Mucosa of descending colon (tissue), 3 donors: ENCODE data around the gene IL5. TPM values are rescaled to one million over a fixed set of nuclear protein-coding genes. Genes with fewer than 3 reads are reported as not detected.
A peak's percentile ranks its signal among the peaks of the same experiment; 100 is the strongest.

ENCODE experiments used
- ATAC-seq: fragments of 200-7000 bp; cut with Tn5 transposase; one replicate; pipeline ENCODE4 v1.9.1; 2020; ENCODE audit warnings: mild to moderate bottlenecking, moderate library complexity
- DNase-seq, 3 donors: peaks; one replicate each; pipeline ENCODE4 v3.0.0-alpha.2; 2020
- H3K36me3 ChIP-seq: fragments of 200-600 bp; one replicate; pipeline ENCODE4 v1.8.0; 2021; ENCODE audit warnings: low read depth, mild to moderate bottlenecking
- H3K4me1 ChIP-seq: fragments of 200-600 bp; one replicate; pipeline ENCODE4 v1.8.0; 2021; ENCODE audit warnings: low read depth, mild to moderate bottlenecking
- H3K4me3 ChIP-seq: fragments of 200-600 bp; one replicate; pipeline ENCODE4 v1.8.0; 2021; ENCODE audit warnings: mild to moderate bottlenecking
- H3K9me3 ChIP-seq: fragments of 200-600 bp; one replicate; pipeline ENCODE4 v1.8.0; 2021; ENCODE audit warnings: mild to moderate bottlenecking
- CTCF ChIP-seq: fragments of 200-600 bp; IDR thresholded peaks from one replicate; pipeline ENCODE4 v1.8.0; 2022; ENCODE audit warnings: antibody characterized with exemption, mild to moderate bottlenecking
- intact Hi-C, 2 donors: fragments of 100-400 bp; cut with DNase I in 1 of 2; cut with micrococcal nuclease in 1 of 2; formaldehyde crosslinking; loops; one replicate each; pipeline versions ENCODE4 v1.11.0 to v1.11.1; 2022; cut with DNase I, micrococcal nuclease
- total RNA-seq, 3 donors: library from RNA; stranded (reverse); fragmentation: NEBNext Ultra II Directional in 2 of 3; extraction: Animal tissue kit (Norgen Biotek cat#: 25700) in 2 of 3; gene quantifications; one replicate each; pipeline versions ENCODE4 v1.2.1 to v1.2.4, GENCODE V29; 2021 to 2023
- donor health status: DM: no; HTN: no; CAD: no; lungs with moderate emphysema.
- donor health status: DM: no; HTN: no; CAD: no.
- donor health status: DM: no; HTN: yes; CAD: no.

The IL5 gene
- total RNA-seq, 3 donors from 2014 or later = not detected

GRCh38 chr5:132501961-132502931 lies 41.1 kb downstream of the IL5 start:
- peaks cover 67% of the 10 kb centered on the region for H3K4me1 ChIP-seq
- H3K9me3 ChIP-seq = no peaks in the 10 kb centered on the region
- DNase-seq = peak in 2 of 3 donors; percentile 47 to 58
- ATAC-seq = peak; percentile 30
- H3K4me3 ChIP-seq = no peak overlapping the region
- TF ChIP-seq CTCF = no peak
- H3K36me3 ChIP-seq = no peaks in the 10 kb centered on the region
- intact Hi-C loops = loop anchor here (5.0 kb wide), 1 partner anchor 115 kb away; no protein-coding TSS in a partner anchor

- H3K9me3 ChIP-seq = no peaks in the 10 kb centered on the region
- peaks cover 69% of the 10 kb centered on the region for H3K4me1 ChIP-seq
- no peak overlapping the region for H3K4me3 ChIP-seq
- intact Hi-C loops = loop anchor here (5.0 kb wide), 1 partner anchor 114 kb away; no protein-coding TSS in a partner anchor
- no peak for TF ChIP-seq CTCF
- ATAC-seq (no peak), DNase-seq (no peak)
- no peaks in the 10 kb centered on the region for H3K36me3 ChIP-seq
Measured at GRCh38 chr5:132501629-132501956, 41.7 kb downstream of the IL5 start.

- TF ChIP-seq CTCF = peak; percentile 64
- H3K4me3 ChIP-seq = no peak overlapping the region
- DNase-seq (peak; percentile 83 to 88 (median 86)), ATAC-seq (peak; percentile 59)
- H3K36me3 ChIP-seq = no peaks in the 10 kb centered on the region
- H3K4me1 ChIP-seq = peaks cover 69% of the 10 kb centered on the region
- no peaks in the 10 kb centered on the region for H3K9me3 ChIP-seq
- intact Hi-C loops = loop anchor here (5.0 kb wide), 1 partner anchor 114 kb away; no protein-coding TSS in a partner anchor
Measured at GRCh38 chr5:132500931-132501628, 42.2 kb downstream of the IL5 start.

- DNase-seq (peak in 1 of 3 donors; percentile 59), ATAC-seq (no peak)
- no peaks in the 10 kb centered on the region for H3K9me3 ChIP-seq
- no peak overlapping the region for H3K4me3 ChIP-seq
- peaks cover 62% of the 10 kb centered on the region for H3K4me1 ChIP-seq
- intact Hi-C loops = loop anchor here (5.0 kb wide), 1 partner anchor 113 kb away; no protein-coding TSS in a partner anchor
- no peaks in the 10 kb centered on the region for H3K36me3 ChIP-seq
- TF ChIP-seq CTCF = no peak
Measured at GRCh38 chr5:132500244-132500930, 42.9 kb downstream of the IL5 start.
